H54 (cell line): ENCODE measurements around the gene CCNE1.
A peak's percentile ranks its signal among the peaks of the same experiment; 100 is the strongest.
"Not testable (repeated sequence)": the region's sequence is repeated elsewhere in the genome, so short reads cannot be mapped to it uniquely, and the experiment has no call there.

Experiments used
- DNase-seq: peaks from one replicate; pipeline ENCODE4 v3.0.0; 2011; ENCODE audit warnings: low spot score, mixed read lengths; ENCODE audit not compliant: insufficient read length
- FAIRE-seq: peaks from 3 replicates; lab custom pipeline; 2011; peaks lifted over from hg19 to GRCh38; lab: Jason Lieb, UNC
- POLR2A ChIP-seq: IDR thresholded peaks from 2 replicates; pipeline ENCODE4 v1.6.1; 2011; ENCODE audit warnings: low read depth, mild to moderate bottlenecking, low read length

The CCNE1 gene

DNA sequence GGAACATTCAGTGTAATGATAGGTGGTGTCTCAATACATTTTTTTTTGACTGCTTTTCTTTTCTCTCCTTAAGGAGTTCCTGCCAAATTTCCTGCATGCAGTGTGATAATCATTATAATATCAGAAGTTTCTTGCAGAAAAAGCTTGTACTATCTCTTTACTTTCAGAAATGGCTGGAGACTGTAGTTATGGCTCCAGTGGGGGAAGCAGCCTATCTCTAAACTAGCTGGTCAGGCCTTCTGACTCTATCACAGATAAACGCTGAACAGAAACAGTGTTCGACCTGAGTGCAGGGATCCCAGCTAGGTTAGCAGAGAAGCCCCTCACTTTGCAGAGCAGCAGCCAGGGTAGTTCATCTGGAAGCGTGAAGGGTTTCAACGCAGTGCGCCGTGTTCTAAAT lies 1.9 kb downstream of the CCNE1 start:
- DNase-seq (no peak), FAIRE-seq (no peak)
- no peak for TF ChIP-seq POLR2A

DNA sequence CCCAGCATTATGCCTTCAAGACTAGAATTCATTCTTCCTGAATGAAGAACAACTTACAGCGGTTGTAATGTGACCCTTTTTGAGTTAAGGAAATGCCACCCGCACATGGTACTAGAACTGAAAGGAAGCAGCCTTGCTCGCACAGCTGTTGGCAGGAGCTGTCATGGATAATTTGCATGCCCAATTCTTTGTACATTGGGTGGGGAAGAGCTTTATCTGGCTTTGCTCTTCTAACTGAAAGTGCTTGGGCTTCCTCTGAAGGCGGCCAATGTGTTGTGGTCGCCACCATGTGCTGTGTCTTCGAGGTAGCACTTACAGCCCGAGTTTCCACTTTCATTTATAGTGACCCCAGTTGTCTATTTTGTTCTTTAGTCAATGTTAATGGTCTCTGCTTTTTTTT lies 3.4 kb downstream of the CCNE1 start:
- no peak for FAIRE-seq
- no peak for TF ChIP-seq POLR2A
- no peak for DNase-seq

DNA sequence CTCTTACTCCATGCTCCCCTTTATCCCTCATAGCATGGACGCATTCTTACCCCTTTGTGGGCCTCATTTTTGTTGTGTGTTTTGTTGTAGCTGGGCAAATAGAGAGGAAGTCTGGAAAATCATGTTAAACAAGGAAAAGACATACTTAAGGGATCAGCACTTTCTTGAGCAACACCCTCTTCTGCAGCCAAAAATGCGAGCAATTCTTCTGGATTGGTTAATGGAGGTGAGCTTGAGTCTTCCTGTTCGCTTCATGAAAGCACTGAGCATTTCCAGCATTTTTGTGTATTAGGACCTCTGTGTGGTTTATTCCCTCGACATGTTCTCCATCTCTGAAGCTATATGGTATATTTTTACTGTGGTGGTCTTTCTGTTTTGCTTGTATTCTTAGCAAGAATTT lies 5.5 kb downstream of the CCNE1 start:
- TF ChIP-seq POLR2A = no peak
- DNase-seq (no peak), FAIRE-seq (no peak)

DNA sequence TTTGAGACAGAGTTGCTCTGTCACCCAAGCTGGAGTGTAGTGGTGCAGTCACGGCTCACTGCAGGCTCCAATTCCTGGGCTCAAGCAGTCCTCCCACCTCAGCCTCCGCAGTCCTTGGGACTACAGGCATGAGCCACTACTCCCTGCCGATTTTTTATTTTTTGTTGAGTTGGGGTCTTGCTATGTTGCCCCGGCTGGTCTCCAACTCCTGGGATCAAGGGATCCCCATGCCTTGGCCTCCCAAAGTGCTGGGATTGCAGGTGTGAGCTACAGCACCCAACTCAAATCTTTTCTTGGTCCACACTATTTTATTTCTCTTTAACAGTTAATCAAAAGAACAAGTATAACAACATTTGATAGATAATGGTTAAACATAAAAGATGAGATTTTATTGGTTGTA lies 7.5 kb downstream of the CCNE1 start:
- no peak for TF ChIP-seq POLR2A
- no peak for FAIRE-seq

DNA sequence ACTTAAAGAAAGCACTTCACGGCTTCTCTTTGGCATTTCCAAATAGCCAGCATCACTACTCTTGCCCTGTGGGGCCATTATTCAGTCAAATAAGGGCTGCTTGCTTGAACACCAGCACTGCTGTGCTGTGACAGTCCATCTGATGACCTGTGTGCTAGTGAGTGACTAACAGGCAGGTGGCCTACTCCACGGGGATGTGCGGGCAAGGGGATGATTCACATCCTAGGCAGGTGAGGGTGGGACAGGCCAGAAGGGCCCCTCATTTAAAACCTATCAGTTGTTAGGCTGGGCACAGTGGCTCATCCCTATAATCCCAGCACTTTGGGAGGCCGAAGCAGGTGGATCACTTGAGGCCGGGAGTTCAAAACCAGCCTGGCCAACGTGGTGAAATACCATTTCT lies 8.2 kb downstream of the CCNE1 start:
- no peak for TF ChIP-seq POLR2A
- FAIRE-seq (no peak), DNase-seq (no peak)

More for the DNA sequence above, 7.5 kb downstream of the CCNE1 start:
- no peak for DNase-seq

DNA sequence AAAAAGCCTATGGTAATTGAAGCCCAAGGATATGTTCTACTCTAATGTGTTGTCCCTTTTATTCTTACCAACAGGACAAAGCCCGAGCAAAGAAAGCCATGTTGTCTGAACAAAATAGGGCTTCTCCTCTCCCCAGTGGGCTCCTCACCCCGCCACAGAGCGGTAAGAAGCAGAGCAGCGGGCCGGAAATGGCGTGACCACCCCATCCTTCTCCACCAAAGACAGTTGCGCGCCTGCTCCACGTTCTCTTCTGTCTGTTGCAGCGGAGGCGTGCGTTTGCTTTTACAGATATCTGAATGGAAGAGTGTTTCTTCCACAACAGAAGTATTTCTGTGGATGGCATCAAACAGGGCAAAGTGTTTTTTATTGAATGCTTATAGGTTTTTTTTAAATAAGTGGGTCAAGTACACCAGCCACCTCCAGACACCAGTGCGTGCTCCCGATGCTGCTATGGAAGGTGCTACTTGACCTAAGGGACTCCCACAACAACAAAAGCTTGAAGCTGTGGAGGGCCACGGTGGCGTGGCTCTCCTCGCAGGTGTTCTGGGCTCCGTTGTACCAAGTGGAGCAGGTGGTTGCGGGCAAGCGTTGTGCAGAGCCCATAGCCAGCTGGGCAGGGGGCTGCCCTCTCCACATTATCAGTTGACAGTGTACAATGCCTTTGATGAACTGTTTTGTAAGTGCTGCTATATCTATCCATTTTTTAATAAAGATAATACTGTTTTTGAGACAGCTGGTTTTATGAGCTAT lies 12.0 kb downstream of the CCNE1 start:
- DNase-seq (no peak), FAIRE-seq (no peak)
- no peak for TF ChIP-seq POLR2A

DNA sequence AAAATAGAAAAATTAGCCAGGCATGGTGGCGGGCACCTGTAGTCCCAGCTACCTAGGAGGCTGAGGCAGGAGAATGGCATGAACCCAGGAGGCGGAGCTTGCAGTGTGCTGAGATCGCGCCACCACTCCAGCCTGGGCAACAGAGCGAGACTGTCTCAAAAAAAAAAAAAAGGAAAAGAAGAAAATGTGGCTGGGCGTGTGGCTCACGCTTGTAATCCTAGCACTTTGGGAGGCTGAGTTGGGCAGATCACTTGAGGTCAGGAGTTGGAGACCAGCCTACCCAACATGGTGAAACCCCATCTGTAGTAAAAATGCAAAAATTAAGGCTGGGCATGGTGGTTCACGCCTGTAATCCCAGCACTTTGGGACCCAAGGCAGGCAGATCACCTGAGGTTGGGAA lies 13.5 kb downstream of the CCNE1 start:
- not testable (repeated sequence) for FAIRE-seq, DNase-seq

DNA sequence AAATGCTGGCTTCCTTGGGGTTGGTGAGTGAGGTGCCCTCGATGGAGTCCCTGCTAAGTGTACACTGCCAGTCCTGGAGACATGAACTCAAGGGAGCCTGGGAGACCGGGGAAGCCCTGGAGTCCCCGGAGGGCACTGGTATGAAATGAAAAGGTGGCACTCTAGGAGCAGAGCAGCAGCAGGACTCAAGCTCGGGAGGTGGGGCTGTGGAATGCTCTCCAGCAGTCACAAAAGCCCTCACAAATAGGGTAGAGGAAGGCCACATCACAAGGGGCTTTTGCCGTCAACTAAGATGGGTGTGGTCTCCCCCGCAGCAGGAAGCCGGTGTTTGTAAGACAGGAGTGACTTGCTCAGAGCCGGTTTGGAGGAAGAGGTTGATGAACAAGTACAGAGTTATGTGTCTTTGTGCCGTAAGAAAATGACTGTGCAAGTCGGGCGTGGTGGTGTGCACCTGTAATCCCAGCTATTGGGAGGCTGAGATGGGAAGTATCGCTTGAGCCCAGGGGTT lies 19.3 kb downstream of the CCNE1 start:
- TF ChIP-seq POLR2A = no peak
- peak; percentile 79 for FAIRE-seq
- peak; percentile 76 for DNase-seq

DNA sequence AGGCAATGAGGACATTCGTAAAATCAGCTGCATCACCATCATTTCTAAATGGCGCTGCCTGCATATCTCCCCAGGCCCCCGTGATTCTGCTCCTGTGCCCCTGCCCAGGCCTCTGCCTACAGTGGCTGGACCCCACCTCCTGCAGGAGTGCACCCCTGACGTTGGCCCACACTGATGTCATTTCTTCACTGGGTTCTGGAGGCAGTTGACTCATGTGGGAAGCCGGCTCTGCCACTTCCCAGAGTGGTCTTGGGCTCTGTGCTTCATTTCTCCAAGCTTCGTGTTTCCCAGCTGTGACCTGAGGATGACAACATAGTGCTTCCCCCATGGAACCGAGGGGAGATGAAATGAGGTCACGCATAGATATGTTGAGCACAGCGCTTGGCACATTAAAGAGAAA lies 19.9 kb downstream of the CCNE1 start:
- no peak for TF ChIP-seq POLR2A
- DNase-seq (no peak), FAIRE-seq (no peak)

DNA sequence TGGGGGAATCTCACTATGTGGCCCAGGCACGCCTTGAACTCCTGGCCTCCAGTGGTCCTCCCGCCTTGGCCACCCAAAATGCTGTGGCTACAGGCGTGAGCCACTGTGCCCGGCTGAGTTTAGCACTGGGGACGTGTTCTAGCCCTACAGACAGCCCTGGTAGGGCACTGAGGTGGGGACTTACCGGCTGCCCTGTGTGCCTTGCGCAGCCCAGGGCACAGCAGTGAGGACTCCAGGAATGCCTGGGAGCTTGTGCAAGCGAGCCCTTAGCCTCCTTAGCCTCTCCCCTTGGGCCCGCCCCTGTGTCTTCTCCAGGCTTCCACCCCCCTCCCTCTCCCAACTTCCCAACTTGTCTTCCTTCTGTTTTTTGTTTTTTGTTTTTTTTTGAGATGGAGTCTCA lies 21.0 kb downstream of the CCNE1 start:
- DNase-seq = no peak
- no peak for FAIRE-seq
- TF ChIP-seq POLR2A = no peak

DNA sequence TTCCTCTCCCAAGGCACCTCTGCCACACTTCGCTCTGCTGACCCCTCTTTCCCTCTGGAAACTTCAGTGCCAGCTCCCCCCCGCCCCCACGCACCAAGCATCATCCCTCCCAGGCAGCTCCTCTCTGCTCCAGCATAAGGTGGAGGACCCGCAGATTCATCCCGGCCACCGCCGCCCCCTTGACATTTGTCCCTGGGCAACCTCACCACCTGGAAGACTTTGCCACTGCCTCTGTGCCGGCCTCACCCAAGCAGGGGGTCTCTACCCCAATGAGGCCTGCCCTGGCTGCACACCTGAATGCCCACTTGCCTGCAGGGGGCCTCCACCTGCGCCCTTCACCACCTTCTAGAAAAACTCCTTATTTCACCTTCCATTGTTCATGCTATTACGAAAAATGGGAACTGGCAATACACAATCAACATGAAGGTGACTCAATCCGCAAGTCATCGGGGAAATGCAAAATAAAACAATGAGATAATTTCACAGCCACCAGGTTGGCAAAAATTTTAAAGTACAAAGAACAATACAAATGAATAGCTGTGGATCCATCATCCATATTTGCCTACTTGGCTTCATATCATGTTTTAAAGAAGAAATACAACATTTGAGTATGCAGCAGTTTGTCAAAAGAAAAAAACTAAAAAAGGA lies 21.9 kb downstream of the CCNE1 start:
- no peak for DNase-seq
- no peak for TF ChIP-seq POLR2A
- FAIRE-seq = no peak

DNA sequence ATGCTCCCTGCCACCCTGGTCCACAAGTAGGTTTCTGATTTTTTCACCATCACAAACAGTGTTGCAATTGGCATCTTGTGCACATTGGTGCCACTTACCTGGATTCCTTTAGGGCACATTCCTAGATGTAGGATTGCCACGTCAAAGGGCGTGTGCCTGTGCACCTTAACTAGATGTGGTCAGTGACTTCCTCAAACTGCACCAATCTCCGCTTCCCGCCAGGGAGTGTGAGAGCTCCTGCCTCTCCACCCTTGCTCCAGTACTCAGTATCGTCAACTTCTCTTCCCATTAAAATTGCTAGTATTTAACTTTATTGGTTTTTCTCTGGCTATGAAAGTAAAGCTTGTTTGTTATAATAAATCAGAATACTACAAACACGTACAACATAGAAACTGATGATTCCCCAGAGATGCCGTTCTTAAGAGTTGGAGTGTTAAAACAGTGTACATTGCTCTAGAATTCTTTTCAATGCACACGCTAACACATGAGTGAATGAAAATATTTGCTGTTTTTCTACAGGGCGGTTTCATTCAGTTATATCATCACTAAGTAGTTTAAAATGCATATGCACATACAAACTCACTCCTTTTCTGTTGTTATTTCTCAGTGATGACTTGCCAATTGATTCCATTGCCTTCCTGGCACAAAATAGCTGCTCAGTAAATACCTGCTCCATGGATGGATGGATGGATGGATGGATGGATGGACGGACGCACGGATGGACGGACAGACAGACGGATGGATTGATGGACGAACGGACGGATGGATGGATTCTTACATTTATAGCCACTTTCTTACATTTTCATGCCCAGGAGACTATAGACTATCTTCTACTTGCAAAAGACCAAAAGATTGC lies 23.4 kb downstream of the CCNE1 start:
- DNase-seq = no peak
- no peak for TF ChIP-seq POLR2A

DNA sequence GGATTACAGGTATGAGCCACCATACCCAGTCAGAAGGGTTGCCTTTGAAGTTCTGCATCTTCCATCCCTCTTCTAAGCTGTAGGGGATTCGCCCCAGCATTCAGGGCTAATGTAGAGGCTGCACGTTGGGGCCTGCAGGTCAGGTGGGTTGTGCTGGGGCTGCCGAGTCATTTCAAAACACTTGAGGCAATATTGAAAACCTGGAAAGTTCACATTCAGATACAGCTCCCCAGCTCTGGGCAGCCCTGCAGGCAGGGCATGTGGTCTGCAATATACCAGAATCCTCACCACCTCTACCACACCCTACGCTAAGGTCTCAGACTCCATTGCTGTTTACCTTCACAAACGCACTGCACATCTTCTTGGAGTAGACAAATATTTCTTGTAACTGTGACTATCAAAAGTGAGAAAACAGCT lies 24.6 kb downstream of the CCNE1 start:
- FAIRE-seq = no peak
- no peak for DNase-seq
- TF ChIP-seq POLR2A = no peak

More for the DNA sequence above, 23.4 kb downstream of the CCNE1 start:
- FAIRE-seq = no peak

DNA sequence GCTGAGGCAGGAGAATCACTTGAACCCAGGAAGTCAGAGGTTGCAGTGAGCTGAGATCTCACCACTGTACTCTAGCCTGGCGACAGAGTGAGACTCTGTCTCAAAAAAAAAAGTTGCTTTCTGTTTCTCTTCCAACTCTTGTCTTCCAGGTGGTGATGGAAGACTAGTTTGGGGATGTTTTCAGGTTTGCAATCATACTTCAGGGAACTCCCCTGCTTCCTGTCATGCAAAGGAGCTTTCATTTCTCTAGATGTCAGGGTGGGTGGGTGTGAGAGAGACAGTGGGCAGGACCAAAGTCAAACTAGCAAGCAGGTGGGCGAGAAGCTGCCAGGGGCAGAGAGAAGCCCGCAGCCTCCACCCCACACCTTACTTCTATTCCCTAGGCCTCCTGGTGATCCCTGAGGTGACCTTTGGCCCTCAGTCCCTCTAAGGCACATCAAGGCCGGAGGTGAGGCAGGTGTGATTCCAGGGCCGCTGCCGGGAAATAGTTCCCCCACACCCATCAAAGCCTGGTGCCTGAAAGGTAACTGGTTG lies 25.7 kb downstream of the CCNE1 start:
- DNase-seq (no peak), FAIRE-seq (no peak)
- TF ChIP-seq POLR2A = no peak
